C4-2B (cell line): Measurements from ENCODE around the gene KRTAP5-5.
"Not testable (repeated sequence)": the region's sequence is repeated elsewhere in the genome, so short reads cannot be mapped to it uniquely, and the experiment has no call there.

Source experiments
- H3K27ac ChIP-seq: fragments of 450-650 bp; 2 replicates; pipeline ENCODE4 v1.5.1; 2017
- CTCF ChIP-seq: fragments of 450-650 bp; conservative IDR thresholded peaks from 2 replicates; pipeline ENCODE4 v1.5.1; 2017; ENCODE audit warnings: mild to moderate bottlenecking
- ZFX ChIP-seq: fragments of 450-650 bp; IDR thresholded peaks from 2 replicates; pipeline ENCODE4 v1.6.1; 2017

Gene KRTAP5-5

DNA sequence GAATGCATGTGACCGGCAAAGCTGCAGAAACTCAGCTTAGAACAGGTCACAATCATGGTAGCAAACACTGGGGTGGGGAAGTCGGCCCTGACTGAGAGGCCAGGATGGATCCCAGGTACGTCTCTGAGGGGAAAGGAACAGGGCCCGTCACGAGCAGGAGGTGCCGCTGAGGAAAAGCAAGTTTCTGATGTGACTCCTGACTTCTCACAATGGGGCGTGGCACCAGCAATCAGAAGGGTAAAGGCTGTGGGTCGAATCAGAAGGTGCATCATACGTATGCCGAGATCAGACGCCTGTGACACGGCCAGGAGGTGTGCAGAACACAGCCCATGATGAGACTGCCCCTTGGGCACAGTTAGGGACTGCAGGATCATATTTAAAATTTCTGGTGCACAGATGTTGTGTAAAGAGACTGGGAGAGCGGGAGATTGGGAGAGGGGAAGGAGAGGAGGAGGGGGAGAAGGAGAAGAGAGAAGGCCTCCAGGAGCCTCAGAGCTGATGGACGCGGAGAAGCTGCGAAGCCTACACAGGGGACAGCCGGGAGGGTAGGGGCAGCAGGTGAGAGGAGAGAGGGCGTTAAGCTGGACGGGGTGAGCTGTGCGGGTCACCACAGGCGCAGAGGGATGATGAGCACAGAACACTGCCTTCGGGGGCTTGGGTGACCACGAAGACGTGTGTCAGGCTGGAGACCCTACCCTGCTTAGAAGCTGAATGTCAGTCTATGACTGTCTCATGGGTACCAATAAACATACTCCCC, 30.7 kb downstream of the KRTAP5-5 start:
- TF ChIP-seq ZFX (no peak), CTCF (no peak)

DNA sequence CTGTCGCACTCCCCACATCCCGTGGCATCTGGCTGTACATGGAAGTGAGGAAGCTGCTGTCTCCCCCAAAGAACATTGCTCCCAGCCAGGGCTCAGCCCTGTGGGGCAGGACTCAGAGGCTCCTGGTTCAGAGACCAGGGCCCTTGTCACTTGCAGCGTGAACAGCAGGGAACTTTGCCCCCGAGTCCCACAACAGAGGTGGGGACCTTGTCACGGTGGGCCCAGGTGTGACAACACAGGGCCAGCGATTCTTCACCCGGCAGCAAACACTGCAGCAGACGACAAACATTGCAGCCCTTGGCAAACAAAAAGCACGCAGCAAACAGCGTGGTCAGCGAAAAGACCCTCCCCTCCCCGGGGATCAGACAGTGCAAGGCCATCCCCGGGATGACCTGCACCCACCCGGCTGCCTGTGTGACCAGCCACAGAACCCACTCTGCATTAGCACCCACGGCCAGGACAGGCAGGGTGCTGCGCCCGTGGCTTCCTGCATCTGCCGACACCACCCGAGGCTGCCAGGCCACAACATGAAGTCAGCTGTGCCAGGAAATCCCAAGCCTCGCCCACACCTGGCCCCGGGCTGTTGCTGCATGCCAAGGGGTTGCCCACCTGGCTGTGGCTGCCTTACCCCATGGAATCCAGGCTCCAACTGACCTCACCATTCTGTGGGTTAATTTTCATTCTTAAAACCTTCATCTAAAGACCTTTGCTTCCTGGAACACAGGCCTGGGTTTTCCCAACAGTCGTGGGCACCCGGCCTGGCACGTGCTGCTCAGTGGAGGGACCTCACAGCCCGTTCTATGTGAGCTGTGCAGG, 32.1 kb downstream of the KRTAP5-5 start:
- not testable (repeated sequence) for H3K27ac ChIP-seq

More for the DNA sequence above, 30.7 kb downstream of the KRTAP5-5 start:
- no peak overlapping the region for H3K27ac ChIP-seq

- H3K27ac ChIP-seq, result not testable (repeated sequence)
Observed at GRCh38 chr11:1662699-1663283, 33.2 kb downstream of the KRTAP5-5 start.

- no peak overlapping the region for H3K27ac ChIP-seq
- TF ChIP-seq CTCF (no peak), ZFX (no peak)
Observed at GRCh38 chr11:1665313-1665712, 35.7 kb downstream of the KRTAP5-5 start.

- TF ChIP-seq ZFX, result no peak
- TF ChIP-seq CTCF, result no peak
- H3K27ac ChIP-seq, result no peak overlapping the region
Observed at GRCh38 chr11:1667121-1667850, 37.7 kb downstream of the KRTAP5-5 start.

- TF ChIP-seq CTCF, result no peak
- no peak overlapping the region for H3K27ac ChIP-seq
Observed at GRCh38 chr11:1667906-1668305, 38.3 kb downstream of the KRTAP5-5 start.

DNA sequence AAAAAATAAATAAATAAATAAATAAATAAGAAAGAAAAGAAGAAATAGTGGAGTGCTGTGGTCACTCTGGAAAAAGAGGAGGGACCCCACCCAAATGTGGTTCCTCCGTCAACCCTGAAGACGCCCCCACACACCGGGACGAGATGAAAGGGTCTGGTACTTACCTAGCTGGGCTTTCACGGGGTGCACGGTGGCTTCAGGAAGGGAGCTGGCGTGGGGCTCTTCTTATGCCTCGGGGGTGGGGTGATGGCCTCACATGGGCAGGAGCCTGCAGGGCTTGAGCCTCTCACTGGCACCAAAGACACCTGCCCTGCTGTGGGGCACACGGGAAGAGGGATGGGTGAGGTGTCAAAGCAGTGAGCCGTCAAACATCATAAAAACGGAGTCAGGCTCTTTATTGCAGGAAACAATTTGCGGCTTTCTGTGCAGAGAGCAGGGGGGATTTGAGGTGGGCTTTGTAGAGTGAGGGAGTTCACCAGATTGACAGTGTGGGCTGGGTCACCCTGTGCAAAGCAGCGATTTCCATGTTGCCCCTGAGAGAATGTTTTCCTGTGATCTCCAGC, 39.4 kb downstream of the KRTAP5-5 start:
- no peak for TF ChIP-seq ZFX
- no peak for TF ChIP-seq CTCF
- no peak overlapping the region for H3K27ac ChIP-seq
